ENCODE results near the gene DAPK1.

GRCh38 chr9:87556821-87557220, 59.2 kb downstream of the DAPK1 start:
- TF ChIP-seq RAD21 (conservative IDR thresholded peaks at IDR 0.05) (no peak), CTCF (IDR thresholded peaks at IDR 0.05; ENCODE audit: poor library complexity, severe bottlenecking) (no peak), POLR2AphosphoS5 (IDR thresholded peaks at IDR 0.05) (no peak)
